ENCODE data around the gene MRGPRD. TPM values are rescaled to one million over a fixed set of nuclear protein-coding genes. Genes with fewer than 3 reads are reported as not detected.
A peak's percentile ranks its signal among the peaks of the same experiment; 100 is the strongest.

The MRGPRD gene
- total RNA-seq (under 1 TPM in 1 of 5 donors, not detected in 4; 0.92 TPM), polyA plus RNA-seq (not detected)
- long read RNA-seq, donor 1, result 0 reads
- long read RNA-seq, donor 2, result 0 reads
- long read RNA-seq, donor 3, result 0 reads
- long read RNA-seq, donor 4, result 0 reads
- long read RNA-seq, donor 5, result 0 reads
- long read RNA-seq, donor 6, result 0 reads
- long read RNA-seq, donor 7, result 0 reads
- long read RNA-seq, donor 8, partial matches to known transcripts, result 0 of 1 reads
- long read RNA-seq, donor 8, other reads (novel, unspliced or antisense), result 0 of 1 reads
- long read RNA-seq, donor 9, result 0 reads
- long read RNA-seq, donor 10, result 0 reads

GRCh38 chr11:68980776-68981065, at the start of gene MRGPRD:
Gene MRGPRD (minus strand): TSS chr11:68980986. CDS start chr11:68980986, 0 bp downstream.
- no peak for DNase-seq
- TF ChIP-seq POLR2A (IDR thresholded peaks at IDR 0.05), result no peak
- no peak for TF ChIP-seq EP300 (IDR thresholded peaks at IDR 0.05)
- TF ChIP-seq, protein P1, sequence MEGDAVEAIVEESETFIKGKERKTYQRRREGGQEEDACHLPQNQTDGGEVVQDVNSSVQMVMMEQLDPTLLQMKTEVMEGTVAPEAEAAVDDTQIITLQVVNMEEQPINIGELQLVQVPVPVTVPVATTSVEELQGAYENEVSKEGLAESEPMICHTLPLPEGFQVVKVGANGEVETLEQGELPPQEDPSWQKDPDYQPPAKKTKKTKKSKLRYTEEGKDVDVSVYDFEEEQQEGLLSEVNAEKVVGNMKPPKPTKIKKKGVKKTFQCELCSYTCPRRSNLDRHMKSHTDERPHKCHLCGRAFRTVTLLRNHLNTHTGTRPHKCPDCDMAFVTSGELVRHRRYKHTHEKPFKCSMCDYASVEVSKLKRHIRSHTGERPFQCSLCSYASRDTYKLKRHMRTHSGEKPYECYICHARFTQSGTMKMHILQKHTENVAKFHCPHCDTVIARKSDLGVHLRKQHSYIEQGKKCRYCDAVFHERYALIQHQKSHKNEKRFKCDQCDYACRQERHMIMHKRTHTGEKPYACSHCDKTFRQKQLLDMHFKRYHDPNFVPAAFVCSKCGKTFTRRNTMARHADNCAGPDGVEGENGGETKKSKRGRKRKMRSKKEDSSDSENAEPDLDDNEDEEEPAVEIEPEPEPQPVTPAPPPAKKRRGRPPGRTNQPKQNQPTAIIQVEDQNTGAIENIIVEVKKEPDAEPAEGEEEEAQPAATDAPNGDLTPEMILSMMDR (IDR thresholded peaks at IDR 0.05), result no peak
- TF ChIP-seq POLR2AphosphoS5 (IDR thresholded peaks at IDR 0.05), result no peak
- WGBS, 5 donors, result 73 to 87% (median 79%) methylated on average over 6 to 8 of the region's 8 CpGs

GRCh38 chr11:69030301-69030700, 49.5 kb upstream of the MRGPRD start:
- Histone ChIP-seq H3K4me3 (no peak overlapping the region), H3K4me1 (peaks cover 0 to 2% (median under 1%) of the 10 kb centered on the region in 4 donors), H3K27me3 (peaks cover 0 to 4% (median 0%) of the 10 kb centered on the region in 3 donors), H3K27ac (peak overlapping the region in 1 of 5 donors; percentile 26), H3K9me3 (no peaks in the 10 kb centered on the region), H3K36me3 (no peaks in the 10 kb centered on the region)
- no peak for DNase-seq
- WGBS, 5 donors, result 63 to 87% (median 80%) methylated on average over 6 of the region's 6 CpGs
- TF ChIP-seq, protein P1 (IDR thresholded peaks at IDR 0.05), result no peak
- no peak for TF ChIP-seq POLR2A (IDR thresholded peaks at IDR 0.05)
- no peak for TF ChIP-seq EP300 (IDR thresholded peaks at IDR 0.05)
- TF ChIP-seq POLR2AphosphoS5 (IDR thresholded peaks at IDR 0.05), result no peak
- intact Hi-C loops (cut with DNase I; ENCODE audit: low total_unique reads), result no loop called here

More at GRCh38 chr11:68980776-68981065, at the start of gene MRGPRD:
- H3K27me3 ChIP-seq, result peaks cover 0 to 8% (median 0%) of the 10 kb centered on the region in 3 donors
- H3K4me3 ChIP-seq, result no peak within 1 kb of the TSS
- no peaks in the 10 kb centered on the region for H3K4me1 ChIP-seq
- H3K36me3 ChIP-seq, result no peaks in the 10 kb centered on the region
- H3K27ac ChIP-seq, result no peak within 1 kb of the TSS
- no peaks in the 10 kb centered on the region for H3K9me3 ChIP-seq
- intact Hi-C loops (cut with DNase I; ENCODE audit: low total_unique reads), result no loop called here

DNA sequence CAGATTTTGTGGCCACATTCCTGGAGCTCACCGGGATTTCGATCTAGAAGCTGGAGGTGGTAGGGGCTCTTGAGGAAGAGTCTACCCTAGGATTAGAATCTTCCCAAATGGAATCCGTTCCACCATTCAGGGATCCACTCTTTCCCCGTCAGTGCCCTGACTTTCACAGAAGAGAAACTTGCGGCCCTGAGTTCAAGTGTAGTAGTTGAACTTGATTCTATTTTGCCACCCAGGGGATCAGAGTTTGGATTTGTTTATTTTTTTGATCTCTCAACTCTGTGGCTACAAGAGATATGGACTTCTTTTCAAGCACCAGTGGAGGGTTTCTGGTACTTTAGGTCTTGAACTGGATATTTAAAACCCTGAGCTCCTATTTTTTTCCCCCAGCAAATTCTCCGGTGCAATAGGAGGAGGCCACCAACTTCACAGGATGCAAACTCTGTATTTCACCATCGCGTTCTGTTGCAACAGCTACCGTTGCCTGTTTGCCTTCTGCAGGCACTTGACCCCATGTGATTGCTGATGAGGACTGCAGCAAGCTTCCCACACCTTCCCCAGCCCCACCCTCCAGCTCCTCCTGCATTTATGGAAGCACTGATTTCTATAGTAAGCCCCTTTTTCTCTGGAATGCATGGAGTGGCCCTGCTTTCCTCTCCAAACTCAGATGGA, 47.1 kb upstream of the MRGPRD start:
- Histone ChIP-seq H3K9me3 (no peaks in the 10 kb centered on the region), H3K36me3 (no peaks in the 10 kb centered on the region), H3K4me1 (no peaks in the 10 kb centered on the region), H3K4me3 (no peak overlapping the region), H3K27me3 (no peaks in the 10 kb centered on the region), H3K27ac (no peak overlapping the region)
- no peak for DNase-seq
- intact Hi-C loops (cut with DNase I; ENCODE audit: low total_unique reads), result no loop called here
- WGBS, 5 donors, result 61 to 70% (median 66%) methylated on average over 9 of the region's 9 CpGs
- TF ChIP-seq EP300 (IDR thresholded peaks at IDR 0.05) (no peak), POLR2A (IDR thresholded peaks at IDR 0.05) (no peak), POLR2AphosphoS5 (IDR thresholded peaks at IDR 0.05) (no peak)
- TF ChIP-seq, protein P1 (IDR thresholded peaks at IDR 0.05), result no peak

- no peaks in the 10 kb centered on the region for H3K9me3 ChIP-seq
- no peak overlapping the region for H3K4me3 ChIP-seq
- intact Hi-C loops (cut with DNase I; ENCODE audit: low total_unique reads), result no loop called here
- TF ChIP-seq EP300 (IDR thresholded peaks at IDR 0.05), result no peak
- TF ChIP-seq, protein P1 (IDR thresholded peaks at IDR 0.05), result no peak
- no peak for TF ChIP-seq POLR2AphosphoS5 (IDR thresholded peaks at IDR 0.05)
- TF ChIP-seq POLR2A (IDR thresholded peaks at IDR 0.05), result no peak
- no peaks in the 10 kb centered on the region for H3K36me3 ChIP-seq
- no peak overlapping the region for H3K27ac ChIP-seq
- no peaks in the 10 kb centered on the region for H3K27me3 ChIP-seq
- no peak for DNase-seq
- 80 to 94% (median 85%) methylated on average over 6 of the region's 6 CpGs for WGBS, 5 donors
- peaks cover 0 to 6% (median 0%) of the 10 kb centered on the region in 4 donors for H3K4me1 ChIP-seq
Measured at GRCh38 chr11:69024509-69024908, 43.7 kb upstream of the MRGPRD start.

Measured in stomach (tissue), 19 donors.